Activated CD8-positive, alpha-beta T cell treated with anti-CD3 and anti-CD28 coated beads, Interleukin-2, amount 10 ng/mL, durations not matched to agents 7 days and 5 days (primary cell): ENCODE results near the gene PGA3. TPM values are rescaled to one million over a fixed set of nuclear protein-coding genes. Genes with fewer than 3 reads are reported as not detected.
"Not testable (repeated sequence)": the region's sequence is repeated elsewhere in the genome, so short reads cannot be mapped to it uniquely, and the experiment has no call there.

Experiments used
- ATAC-seq: fragments of 150-1000 bp; cut with Tn5 transposase; one replicate; pipeline ENCODE4 v1.10.0; 2021; ENCODE audit warnings: moderate library complexity
- CTCF ChIA-PET: fragments of 350-600 bp; sonication (Branson Sonifier 250); formaldehyde crosslinking; loops from one replicate; lab custom pipeline; 2021; ENCODE audit warnings: antibody characterized with exemption; lab: Charles Lee
- POLR2A ChIA-PET: fragments of 350-600 bp; sonication (Branson Sonifier 250); formaldehyde crosslinking; loops from one replicate; lab custom pipeline; 2021; ENCODE audit warnings: antibody characterized with exemption; lab: Charles Lee
- DNase-seq: peaks from one replicate; pipeline ENCODE4 v3.0.0-alpha.2; 2020
- H3K27ac Mint-ChIP-seq: one replicate; pipeline ENCODE4 v1.8.0; 2021; ENCODE audit warnings: mild to moderate bottlenecking, mixed read lengths
- H3K27me3 Mint-ChIP-seq: one replicate; pipeline ENCODE4 v1.8.0; 2021; ENCODE audit warnings: low read depth, mixed read lengths
- H3K36me3 Mint-ChIP-seq: one replicate; pipeline ENCODE4 v1.8.0; 2021; ENCODE audit warnings: low read depth, mixed read lengths
- H3K4me1 Mint-ChIP-seq: one replicate; pipeline ENCODE4 v1.8.0; 2021; ENCODE audit warnings: low read depth, mixed read lengths
- H3K4me3 Mint-ChIP-seq: one replicate; pipeline ENCODE4 v1.8.0; 2021; ENCODE audit warnings: mild to moderate bottlenecking, mixed read lengths
- H3K9me3 Mint-ChIP-seq: one replicate; pipeline ENCODE4 v1.8.0; 2022; ENCODE audit warnings: mixed read lengths; ENCODE audit not compliant: insufficient read depth
- total RNA-seq, 2 experiments: library from RNA; stranded (reverse); gene quantifications; one replicate each; pipeline ENCODE4 v1.2.3, GENCODE V29; 2021

PGA3 gene
- total RNA-seq, 2 experiments from 2014 or later = not detected

DNA sequence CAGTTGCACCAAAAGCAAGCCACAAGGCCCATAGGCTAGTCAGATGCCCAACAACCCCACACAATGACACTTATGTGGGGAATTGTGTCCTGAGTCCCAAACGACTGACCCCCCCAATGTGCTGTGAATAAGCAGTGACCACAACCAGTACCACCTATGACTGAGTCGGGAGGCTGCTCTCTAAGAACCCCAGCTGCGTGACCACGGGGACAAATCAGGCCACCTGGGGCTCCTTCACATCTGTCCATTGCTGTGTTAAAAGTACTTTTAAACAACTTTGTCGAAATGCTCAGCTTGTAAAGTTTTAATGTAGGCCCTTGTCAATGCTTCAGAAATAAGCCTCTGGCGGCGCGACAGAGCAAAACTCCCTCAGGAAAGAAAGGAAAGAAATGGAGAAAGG lies 37.0 kb downstream of the PGA3 start:
- ATAC-seq, H3K27me3 Mint-ChIP-seq, CTCF ChIA-PET, H3K4me1 Mint-ChIP-seq, H3K27ac Mint-ChIP-seq, H3K36me3 Mint-ChIP-seq, DNase-seq, POLR2A ChIA-PET, H3K4me3 Mint-ChIP-seq, H3K9me3 Mint-ChIP-seq: not testable (repeated sequence)

GRCh38 chr11:61240875-61241274 lies 37.6 kb downstream of the PGA3 start, which contains the start of gene PGA5:
Gene PGA5 (plus strand): TSS chr11:61241175. CDS start chr11:61241227, 52 bp downstream.
- H3K27ac Mint-ChIP-seq, H3K36me3 Mint-ChIP-seq, H3K4me3 Mint-ChIP-seq, H3K27me3 Mint-ChIP-seq, DNase-seq, H3K9me3 Mint-ChIP-seq, H3K4me1 Mint-ChIP-seq, CTCF ChIA-PET, POLR2A ChIA-PET, ATAC-seq: not testable (repeated sequence)

DNA sequence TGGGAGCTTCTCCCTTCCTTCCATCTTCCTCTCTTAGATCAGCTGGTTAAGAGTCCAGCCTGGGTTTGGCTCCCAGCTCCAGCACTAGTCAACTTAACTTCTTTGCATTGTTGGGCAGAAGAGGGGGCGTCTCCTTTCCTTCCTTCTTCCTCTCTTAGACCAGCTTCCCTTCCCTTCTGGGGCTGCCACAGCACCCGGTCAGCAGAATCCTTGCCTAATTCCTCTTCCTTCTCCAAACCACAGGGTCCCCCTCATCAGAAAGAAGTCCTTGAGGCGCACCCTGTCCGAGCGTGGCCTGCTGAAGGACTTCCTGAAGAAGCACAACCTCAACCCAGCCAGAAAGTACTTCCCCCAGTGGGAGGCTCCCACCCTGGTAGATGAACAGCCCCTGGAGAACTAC lies 38.2 kb downstream of the PGA3 start:
- H3K4me1 Mint-ChIP-seq, H3K27ac Mint-ChIP-seq, H3K27me3 Mint-ChIP-seq, H3K36me3 Mint-ChIP-seq, DNase-seq, H3K9me3 Mint-ChIP-seq, CTCF ChIA-PET, ATAC-seq, H3K4me3 Mint-ChIP-seq, POLR2A ChIA-PET: not testable (repeated sequence)

DNA sequence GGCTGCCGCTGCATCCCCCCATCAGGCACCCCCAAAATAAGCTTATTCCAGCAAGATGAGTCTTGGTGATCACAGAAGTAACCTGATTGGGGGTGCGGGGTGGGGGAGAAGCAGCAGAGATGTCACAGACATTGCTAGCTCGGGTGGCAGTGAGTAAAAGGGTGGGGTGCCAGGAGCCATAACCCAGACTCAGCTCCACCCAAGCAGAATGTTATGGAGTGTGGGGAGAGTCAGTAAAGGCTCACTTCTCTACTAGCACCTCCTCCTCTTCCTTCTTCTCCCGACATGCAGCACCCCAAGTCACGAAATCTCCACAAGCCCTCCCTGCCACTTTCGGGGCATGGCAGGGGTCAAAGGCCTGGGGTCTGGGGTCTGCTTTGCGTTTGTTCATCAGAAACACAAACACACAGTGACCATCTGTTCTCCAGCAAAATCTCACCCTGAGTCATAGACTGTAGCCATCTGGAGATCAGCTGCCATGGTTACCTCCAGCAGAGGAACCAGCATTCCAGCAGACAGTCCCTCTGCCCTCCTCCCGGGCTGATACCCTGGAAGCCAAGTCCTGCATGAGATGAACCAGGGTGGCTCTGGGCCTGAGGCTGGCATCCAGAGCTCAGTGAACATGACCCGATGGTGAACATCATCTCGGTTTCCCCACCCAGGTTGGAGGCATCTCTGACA lies 42.1 kb downstream of the PGA3 start:
- H3K27me3 Mint-ChIP-seq, H3K4me1 Mint-ChIP-seq, H3K36me3 Mint-ChIP-seq, CTCF ChIA-PET, POLR2A ChIA-PET, H3K27ac Mint-ChIP-seq, DNase-seq, H3K4me3 Mint-ChIP-seq, ATAC-seq, H3K9me3 Mint-ChIP-seq: not testable (repeated sequence)

GRCh38 chr11:61248071-61248470 lies 44.8 kb downstream of the PGA3 start:
- POLR2A ChIA-PET, H3K36me3 Mint-ChIP-seq, CTCF ChIA-PET, H3K9me3 Mint-ChIP-seq, H3K4me3 Mint-ChIP-seq, ATAC-seq, H3K4me1 Mint-ChIP-seq, H3K27me3 Mint-ChIP-seq, DNase-seq, H3K27ac Mint-ChIP-seq: not testable (repeated sequence)

GRCh38 chr11:61249201-61249600 lies 45.9 kb downstream of the PGA3 start:
- H3K27me3 Mint-ChIP-seq, H3K27ac Mint-ChIP-seq, H3K4me1 Mint-ChIP-seq, H3K36me3 Mint-ChIP-seq, CTCF ChIA-PET, ATAC-seq, H3K9me3 Mint-ChIP-seq, POLR2A ChIA-PET, DNase-seq, H3K4me3 Mint-ChIP-seq: not testable (repeated sequence)

DNA sequence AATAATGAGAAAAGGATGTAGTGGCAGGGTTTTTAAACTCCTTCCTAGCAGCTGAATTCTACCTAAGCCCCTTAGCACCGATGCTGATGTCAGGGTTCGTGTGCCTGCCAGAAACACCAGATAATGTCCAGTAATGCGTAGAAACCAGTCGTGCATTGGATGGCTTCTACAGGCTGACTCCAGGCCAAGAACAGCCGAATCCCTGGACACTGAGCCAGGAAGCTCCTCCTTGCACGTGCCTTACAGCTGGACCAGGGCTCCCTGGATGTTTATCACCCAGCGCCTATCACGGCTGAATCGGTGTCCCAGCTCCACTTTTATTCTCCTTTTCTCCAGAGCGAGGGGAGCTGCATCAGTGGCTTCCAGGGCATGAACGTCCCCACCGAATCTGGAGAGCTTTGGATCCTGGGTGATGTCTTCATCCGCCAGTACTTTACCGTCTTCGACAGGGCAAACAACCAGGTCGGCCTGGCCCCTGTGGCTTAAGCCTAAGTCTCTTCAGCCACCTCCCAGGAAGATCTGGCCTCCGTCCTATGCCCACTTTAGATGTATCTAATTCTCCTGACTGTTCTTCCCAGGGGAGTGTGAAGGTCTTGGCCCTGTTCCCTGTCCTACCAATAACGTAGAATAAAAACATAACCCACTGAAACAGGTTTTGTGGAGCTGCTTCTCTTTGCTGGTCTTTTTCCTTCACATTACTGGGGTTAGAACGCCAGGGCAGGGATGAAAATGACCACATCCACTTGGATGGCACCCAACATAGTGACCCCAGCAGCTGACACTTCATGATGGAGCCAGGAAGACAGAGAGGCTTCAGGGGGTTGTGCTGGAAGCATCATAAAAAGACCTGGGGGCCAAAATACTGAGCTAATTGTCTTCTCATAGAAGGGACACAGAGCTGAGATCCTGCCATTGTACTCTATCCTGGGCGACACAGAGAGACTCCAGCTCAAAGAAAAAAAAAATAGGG lies 47.8 kb downstream of the PGA3 start:
- CTCF ChIA-PET = interaction anchor here (2.0 kb wide), 1 partner anchor 64 kb away, joined by 6 read pairs; no protein-coding TSS in a partner anchor
- POLR2A ChIA-PET, H3K36me3 Mint-ChIP-seq, H3K4me3 Mint-ChIP-seq, DNase-seq, H3K27ac Mint-ChIP-seq, ATAC-seq, H3K4me1 Mint-ChIP-seq, H3K27me3 Mint-ChIP-seq, H3K9me3 Mint-ChIP-seq: not testable (repeated sequence)

DNA sequence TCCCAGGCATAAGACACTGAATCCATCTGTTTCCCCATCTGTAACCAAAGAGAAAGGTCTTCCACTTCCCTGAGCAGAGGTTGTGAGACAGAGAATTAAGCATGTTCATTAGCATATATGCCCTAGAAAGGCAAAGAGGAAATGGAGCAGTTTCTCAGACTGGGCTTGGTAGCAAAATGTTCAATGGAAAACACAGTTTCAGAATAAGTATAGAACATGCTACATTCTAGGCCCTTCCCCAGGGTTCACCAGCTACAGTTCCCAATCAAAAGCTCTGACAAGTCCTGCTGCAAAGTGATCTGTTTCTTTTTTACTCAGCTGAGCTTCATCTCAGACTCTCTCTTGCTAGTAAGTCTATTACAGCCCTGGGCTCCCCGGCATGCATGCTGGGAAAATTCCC lies 49.0 kb downstream of the PGA3 start:
- ATAC-seq, POLR2A ChIA-PET, H3K9me3 Mint-ChIP-seq, H3K27me3 Mint-ChIP-seq, DNase-seq, H3K27ac Mint-ChIP-seq, H3K4me3 Mint-ChIP-seq, H3K36me3 Mint-ChIP-seq, H3K4me1 Mint-ChIP-seq: not testable (repeated sequence)
- CTCF ChIA-PET = interaction anchor here (0.7 to 3.9 kb wide), 5 partner anchors 10 to 132 kb away, joined by 3 to 49 read pairs (median 6); partner anchors contain the start of gene VWCE

GRCh38 chr11:61254403-61255025 lies 51.2 kb downstream of the PGA3 start:
- Mint-ChIP-seq H3K4me3 (no peak overlapping the region), H3K36me3 (no peaks in the 10 kb centered on the region), H3K27me3 (no peaks in the 10 kb centered on the region), H3K27ac (no peak overlapping the region), H3K9me3 (no peaks in the 10 kb centered on the region), H3K4me1 (no peaks in the 10 kb centered on the region)
- ChIA-PET CTCF (interaction anchor here (0.7 to 3.9 kb wide), 16 partner anchors 12 to 423 kb away, joined by 3 to 49 read pairs (median 6); partner anchors contain the start of genes CYB561A3, TMEM138, TMEM216 and VWCE), POLR2A (interaction anchor here (0.8 to 1.4 kb wide), 2 partner anchors 20 to 40 kb away, joined by 4 read pairs; partner anchors contain the start of gene VWCE)
- ATAC-seq = peak; percentile 96
- DNase-seq = peak; percentile 78

- POLR2A ChIA-PET = no interaction called here
- Mint-ChIP-seq H3K36me3 (no peaks in the 10 kb centered on the region), H3K27ac (no peak overlapping the region)
Observed at GRCh38 chr11:61256710-61257482, 53.6 kb downstream of the PGA3 start.

GRCh38 chr11:61258546-61258945 lies 55.2 kb downstream of the PGA3 start:
- no peaks in the 10 kb centered on the region for H3K4me1 Mint-ChIP-seq
- ChIA-PET POLR2A (no interaction called here), CTCF (interaction anchor here (1.2 kb wide), 2 partner anchors 36 to 134 kb away, joined by 3 to 4 read pairs; partner anchors contain the start of gene TMEM216)
- no peaks in the 10 kb centered on the region for H3K27me3 Mint-ChIP-seq
- no peak overlapping the region for H3K4me3 Mint-ChIP-seq
- DNase-seq (no peak), ATAC-seq (no peak)
- H3K27ac Mint-ChIP-seq = no peak overlapping the region
- no peaks in the 10 kb centered on the region for H3K36me3 Mint-ChIP-seq
- no peaks in the 10 kb centered on the region for H3K9me3 Mint-ChIP-seq

More at GRCh38 chr11:61256710-61257482, 53.6 kb downstream of the PGA3 start:
- Mint-ChIP-seq H3K4me3 (no peak overlapping the region), H3K27me3 (no peaks in the 10 kb centered on the region), H3K9me3 (no peaks in the 10 kb centered on the region), H3K4me1 (no peaks in the 10 kb centered on the region)
- ATAC-seq (no peak), DNase-seq (no peak)
- CTCF ChIA-PET = interaction anchor here (0.9 to 1.3 kb wide), 2 partner anchors 38 to 136 kb away, joined by 3 to 5 read pairs; partner anchors contain the start of genes TMEM216 and VWCE
